ENCODE results near the gene KRTAP1-1. TPM values are rescaled to one million over a fixed set of nuclear protein-coding genes. Genes with fewer than 3 reads are reported as not detected.
A peak's percentile ranks its signal among the peaks of the same experiment; 100 is the strongest.

The KRTAP1-1 gene
- total and polyA plus RNA-seq, 2 of the 4 experiments (the other 2 are of a cell fraction), result 0.90 to 1.2 TPM

DNA sequence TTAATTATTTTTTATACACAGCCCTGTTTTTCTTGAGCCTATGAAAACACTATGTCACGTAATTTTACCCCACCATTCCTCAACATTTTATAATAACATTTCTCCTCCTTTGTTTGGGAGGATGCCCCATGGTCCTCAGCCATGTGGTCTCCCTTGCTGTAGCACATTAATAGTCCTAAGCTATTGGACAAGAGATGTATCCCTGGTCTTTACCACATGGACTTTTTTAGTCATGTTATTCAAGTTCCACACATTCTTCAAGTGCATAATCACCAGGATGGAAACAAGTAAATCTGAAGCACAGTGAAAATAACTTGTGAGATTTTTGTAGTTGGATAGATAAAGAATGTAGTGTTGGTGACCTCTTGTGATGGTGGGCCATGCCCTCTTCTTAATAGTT is 20.7 kb upstream of the KRTAP1-1 start:
- TF ChIP-seq, protein P1, sequence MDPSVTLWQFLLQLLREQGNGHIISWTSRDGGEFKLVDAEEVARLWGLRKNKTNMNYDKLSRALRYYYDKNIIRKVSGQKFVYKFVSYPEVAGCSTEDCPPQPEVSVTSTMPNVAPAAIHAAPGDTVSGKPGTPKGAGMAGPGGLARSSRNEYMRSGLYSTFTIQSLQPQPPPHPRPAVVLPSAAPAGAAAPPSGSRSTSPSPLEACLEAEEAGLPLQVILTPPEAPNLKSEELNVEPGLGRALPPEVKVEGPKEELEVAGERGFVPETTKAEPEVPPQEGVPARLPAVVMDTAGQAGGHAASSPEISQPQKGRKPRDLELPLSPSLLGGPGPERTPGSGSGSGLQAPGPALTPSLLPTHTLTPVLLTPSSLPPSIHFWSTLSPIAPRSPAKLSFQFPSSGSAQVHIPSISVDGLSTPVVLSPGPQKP (IDR thresholded peaks at IDR 0.05; ENCODE audit: borderline replicate concordance, low read depth, low read length), result no peak
- TF ChIP-seq RCOR1 (IDR thresholded peaks at IDR 0.05; ENCODE audit: insufficient replicate concordance, low read length), result no peak
- TF ChIP-seq, protein P2, sequence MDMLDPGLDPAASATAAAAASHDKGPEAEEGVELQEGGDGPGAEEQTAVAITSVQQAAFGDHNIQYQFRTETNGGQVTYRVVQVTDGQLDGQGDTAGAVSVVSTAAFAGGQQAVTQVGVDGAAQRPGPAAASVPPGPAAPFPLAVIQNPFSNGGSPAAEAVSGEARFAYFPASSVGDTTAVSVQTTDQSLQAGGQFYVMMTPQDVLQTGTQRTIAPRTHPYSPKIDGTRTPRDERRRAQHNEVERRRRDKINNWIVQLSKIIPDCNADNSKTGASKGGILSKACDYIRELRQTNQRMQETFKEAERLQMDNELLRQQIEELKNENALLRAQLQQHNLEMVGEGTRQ (IDR thresholded peaks at IDR 0.05; ENCODE audit: low read depth, low read length), result peak; percentile 72; the same call in 1 of the 2 replicates
- no peak for TF ChIP-seq CEBPB (IDR thresholded peaks at IDR 0.05; ENCODE audit: low read depth, low read length)
- peak; percentile 31 for TF ChIP-seq RAD21 (IDR thresholded peaks at IDR 0.05; ENCODE audit: low read length)
- no peak for TF ChIP-seq POLR2A (IDR thresholded peaks at IDR 0.05; ENCODE audit: low read depth, low read length)
- no peak for TF ChIP-seq MAZ (IDR thresholded peaks at IDR 0.05; ENCODE audit: borderline replicate concordance, low read depth, low read length)
- peak; percentile 34; the same call in 1 of the 2 replicates for TF ChIP-seq FOS (IDR thresholded peaks at IDR 0.05; ENCODE audit: low read depth, low read length)
- no peak for TF ChIP-seq RFX5 (IDR thresholded peaks at IDR 0.05; ENCODE audit: low read depth, low read length)
- TF ChIP-seq MXI1 (IDR thresholded peaks at IDR 0.05; ENCODE audit: borderline replicate concordance, low read depth, low read length), result peak; percentile 31; the same call in 1 of the 2 replicates
- TF ChIP-seq MAFK (IDR thresholded peaks at IDR 0.05; ENCODE audit: low read depth, low read length), result no peak
- no peak for TF ChIP-seq NFE2L2 (IDR thresholded peaks at IDR 0.05; ENCODE audit: low read depth, low read length)
- TF ChIP-seq, protein P3, sequence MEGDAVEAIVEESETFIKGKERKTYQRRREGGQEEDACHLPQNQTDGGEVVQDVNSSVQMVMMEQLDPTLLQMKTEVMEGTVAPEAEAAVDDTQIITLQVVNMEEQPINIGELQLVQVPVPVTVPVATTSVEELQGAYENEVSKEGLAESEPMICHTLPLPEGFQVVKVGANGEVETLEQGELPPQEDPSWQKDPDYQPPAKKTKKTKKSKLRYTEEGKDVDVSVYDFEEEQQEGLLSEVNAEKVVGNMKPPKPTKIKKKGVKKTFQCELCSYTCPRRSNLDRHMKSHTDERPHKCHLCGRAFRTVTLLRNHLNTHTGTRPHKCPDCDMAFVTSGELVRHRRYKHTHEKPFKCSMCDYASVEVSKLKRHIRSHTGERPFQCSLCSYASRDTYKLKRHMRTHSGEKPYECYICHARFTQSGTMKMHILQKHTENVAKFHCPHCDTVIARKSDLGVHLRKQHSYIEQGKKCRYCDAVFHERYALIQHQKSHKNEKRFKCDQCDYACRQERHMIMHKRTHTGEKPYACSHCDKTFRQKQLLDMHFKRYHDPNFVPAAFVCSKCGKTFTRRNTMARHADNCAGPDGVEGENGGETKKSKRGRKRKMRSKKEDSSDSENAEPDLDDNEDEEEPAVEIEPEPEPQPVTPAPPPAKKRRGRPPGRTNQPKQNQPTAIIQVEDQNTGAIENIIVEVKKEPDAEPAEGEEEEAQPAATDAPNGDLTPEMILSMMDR (conservative IDR thresholded peaks at IDR 0.05; ENCODE audit: low read depth, low read length), result 0 out of 2 replicates have a peak, but pooled peaks have one; percentile 10
- no peak for TF ChIP-seq CHD1 (IDR thresholded peaks at IDR 0.05; ENCODE audit: low read depth, low read length)
- TF ChIP-seq BHLHE40 (IDR thresholded peaks at IDR 0.05; ENCODE audit: low read depth, low read length), result no peak
- TF ChIP-seq SMC3 (IDR thresholded peaks at IDR 0.05; ENCODE audit: low read depth, low read length), result no peak
- peak overlapping the region; percentile 98 for H2BK5ac ChIP-seq (ENCODE audit: low read depth, low read length, poor library complexity, severe bottlenecking)
- CTCF ChIA-PET, result no interaction called here
- peak overlapping the region; percentile 87 for H3K27ac ChIP-seq (ENCODE audit: insufficient read depth, low read length)
- H4K8ac ChIP-seq (ENCODE audit: low read depth in 2 of 2, low read length in 2 of 2), result peak overlapping the region; percentile 95 to 99
- H2BK20ac ChIP-seq (ENCODE audit: low read depth, low read length), result peak overlapping the region; percentile 100
- H3K36me3 ChIP-seq (ENCODE audit: control insufficient read depth, insufficient read depth, low read length), result no peaks in the 10 kb centered on the region
- H4K91ac ChIP-seq (ENCODE audit: insufficient read depth, low read depth, low read length), result peak overlapping the region; percentile 98
- H3K4me1 ChIP-seq (ENCODE audit: control insufficient read depth, insufficient read depth, low read length), result peaks cover 20% of the 10 kb centered on the region
- H2AK9ac ChIP-seq (replicated peaks; ENCODE audit: low read depth, low read length, poor library complexity), result no peak overlapping the region
- H3K14ac ChIP-seq (replicated peaks; ENCODE audit: low read depth, low read length), result peak overlapping the region; percentile 97
- H3K9me3 ChIP-seq (ENCODE audit: control insufficient read depth, insufficient read depth, low read length), result no peaks in the 10 kb centered on the region
- dilution Hi-C loops (cut with HindIII; ENCODE audit: low sequenced_read_pairs, unreplicated experiment) (no loop called here), intact Hi-C loops (cut with micrococcal nuclease) (loop anchor here (2.0 to 5.0 kb wide), 5 partner anchors 153 to 585 kb away; no protein-coding TSS in a partner anchor), in situ Hi-C loops (cut with MboI; ENCODE audit: low sequenced_read_pairs) (no loop called here)
- H3K9ac ChIP-seq (ENCODE audit: low read depth, low read length), result no peak overlapping the region
- BruUV-seq (replicated peaks), result no TSS peak
- no peak overlapping the region; the same call in 1 of the 2 replicates for H2AK5ac ChIP-seq (ENCODE audit: low read depth, low read length)
- H3K4me2 ChIP-seq (ENCODE audit: low read depth, low read length), result no peak overlapping the region
- peak overlapping the region; percentile 97 for H3K56ac ChIP-seq (ENCODE audit: extremely low read depth, insufficient read depth, low read length)
- ATAC-seq (ENCODE audit: low read depth) (peak; percentile 70), DNase-seq (peak; percentile 97)
- peaks cover 5% of the 10 kb centered on the region; the same call in 1 of the 2 replicates for H3K9me1 ChIP-seq (ENCODE audit: insufficient read depth, low read length)
- peak overlapping the region; percentile 95; the same call in 1 of the 2 replicates for H4K5ac ChIP-seq (ENCODE audit: low read depth, low read length)
- H3K79me1 ChIP-seq (ENCODE audit: low read depth in 1 of 2, low read length in 2 of 2), result no peaks in the 10 kb centered on the region
- peak overlapping the region; percentile 94 for H2BK15ac ChIP-seq (ENCODE audit: low read depth, low read length)
- POLR2A ChIA-PET (ENCODE audit: unreplicated experiment), result interaction anchor here (3.0 kb wide), 1 partner anchor 152 kb away, joined by 12 read pairs; no protein-coding TSS in a partner anchor
- H3K27me3 ChIP-seq (ENCODE audit: control insufficient read depth, insufficient read depth, low read length), result no peaks in the 10 kb centered on the region
- H3K18ac ChIP-seq (ENCODE audit: low read depth, low read length), result peak overlapping the region; percentile 97
- H2BK120ac ChIP-seq (ENCODE audit: low read depth, low read length), result peak overlapping the region; percentile 99
- no peak overlapping the region for H2AFZ ChIP-seq (replicated peaks; ENCODE audit: low read length, poor library complexity)
- WGBS, 2 experiments (ENCODE audit: extremely low coverage in 2 of 2, insufficient read length in 1 of 2), result 100% methylated on average over 1 of the region's 1 CpG; no CpG with 5 or more reads in 1 of the 2 experiments
- no peaks in the 10 kb centered on the region for H4K20me1 ChIP-seq (ENCODE audit: insufficient read depth, low read length)
- peak overlapping the region; percentile 98 for H3K4ac ChIP-seq (ENCODE audit: low read depth, low read length)
- no peak overlapping the region for H3K4me3 ChIP-seq (ENCODE audit: insufficient read depth, low read depth, low read length)
- H3K23ac ChIP-seq (ENCODE audit: low read depth, low read length), result peak overlapping the region; percentile 99
